Ovary (tissue), 9 donors: ENCODE results near the gene SREBF2. TPM values are rescaled to one million over a fixed set of nuclear protein-coding genes. Genes with fewer than 3 reads are reported as not detected.

Source experiments
- DNase-seq, 5 donors: peaks; one replicate each; pipeline ENCODE4 v3.0.0-alpha.2; 2019 to 2020
- H3K27ac ChIP-seq, 2 donors: fragments of 200-600 bp; one replicate each; pipeline versions ENCODE4 v1.5.1 to v1.8.0; 2019 to 2022
- H3K27me3 ChIP-seq: fragments of 200-600 bp; one replicate; pipeline ENCODE4 v1.8.0; 2022
- H3K36me3 ChIP-seq: fragments of 200-600 bp; sonication (generic); one replicate; pipeline ENCODE4 v1.5.1; 2019
- H3K4me1 ChIP-seq: one replicate; pipeline ENCODE4 v1.8.1; 2013; ENCODE audit warnings: mild to moderate bottlenecking, moderate library complexity; ENCODE audit not compliant: insufficient read depth
- H3K4me3 ChIP-seq: fragments of 200-600 bp; sonication (generic); one replicate; pipeline ENCODE4 v1.5.1; 2017
- H3K9me3 ChIP-seq, 2 donors: fragments of 200-600 bp in 1 of 2; sonication (generic) in 1 of 2; one replicate each; pipeline versions ENCODE4 v1.5.1 to v1.8.1; 2013 to 2019; ENCODE audit warnings: mild to moderate bottlenecking in 1 of 2, moderate library complexity in 1 of 2
- CTCF ChIP-seq, 3 donors: fragments of 450-650 bp in 2 of 3; fragments of 200-600 bp in 1 of 3; IDR thresholded peaks; one replicate each; pipeline versions ENCODE4 v1.5.1 to v1.8.0; 2016 to 2022; ENCODE audit warnings: antibody characterized with exemption in 3 of 3, mild to moderate bottlenecking in 1 of 3
- EP300 ChIP-seq: sonication (generic); formaldehyde crosslinking; IDR thresholded peaks from one replicate; pipeline ENCODE4 v1.6.1; 2017; ENCODE audit warnings: antibody characterized with exemption
- POLR2A ChIP-seq: fragments of 450-650 bp; IDR thresholded peaks from one replicate; pipeline ENCODE4 v1.6.1; 2017; ENCODE audit warnings: antibody characterized with exemption, mild to moderate bottlenecking, moderate library complexity
- WGBS, 3 donors: extraction: QIAGEN DNeasy Blood & Tissue Kit in 1 of 3; methylation state at CpG; one replicate each; pipeline versions ENCODE4 v1.1.5 to v1.1.7; 2013 to 2017; 5-methylcytosine and 5-hydroxymethylcytosine counted together
- intact Hi-C, 4 donors: fragments of 100-400 bp; cut with DNase I; formaldehyde crosslinking; loops; one replicate each; pipeline versions ENCODE4 v1.11.0 to v1.15.1; 2022 to 2023
- polyA plus RNA-seq, 2 donors: library from polyadenylated mRNA; stranded (reverse); fragments of 200-250 nt in 1 of 2; fragments of 350-450 nt in 1 of 2; fragmentation: Illumina TruSeq in 1 of 2; extraction: RNeasy Lipid Tissue Mini Kit (QIAGEN cat#74804) in 1 of 2; gene quantifications; one replicate each; pipeline ENCODE4 v1.2.3, GENCODE V29; 2013 to 2014
- total RNA-seq, 7 donors: library from RNA; depleted of rRNA in 2 of 7; stranded (reverse); fragments of >200 nt in 2 of 7; fragmentation: NEBNext Ultra II Directional in 3 of 7; extraction: Animal tissue kit (Norgen Biotek cat#: 25700) in 3 of 7; gene quantifications; one replicate each; pipeline versions ENCODE4 v1.1.0 to v1.2.4, GENCODE V29; 2016 to 2023
- donor health status: DM: no; HTN: no; CAD: no; lungs with moderate emphysema.
- donor health status: DM: no; HTN: no; CAD: no.
- donor health status: Bipolar disorder and iron deficiency.
- donor health status: DM: yes; HTN: yes; CAD: no.
- donor health status: DM: no; HTN: no; CAD: no.
- donor health status: DM: yes; HTN: yes; CAD: no.

SREBF2 gene
- total and polyA plus RNA-seq, 9 donors: 29.2 to 215 (median 74.1) TPM

DNA sequence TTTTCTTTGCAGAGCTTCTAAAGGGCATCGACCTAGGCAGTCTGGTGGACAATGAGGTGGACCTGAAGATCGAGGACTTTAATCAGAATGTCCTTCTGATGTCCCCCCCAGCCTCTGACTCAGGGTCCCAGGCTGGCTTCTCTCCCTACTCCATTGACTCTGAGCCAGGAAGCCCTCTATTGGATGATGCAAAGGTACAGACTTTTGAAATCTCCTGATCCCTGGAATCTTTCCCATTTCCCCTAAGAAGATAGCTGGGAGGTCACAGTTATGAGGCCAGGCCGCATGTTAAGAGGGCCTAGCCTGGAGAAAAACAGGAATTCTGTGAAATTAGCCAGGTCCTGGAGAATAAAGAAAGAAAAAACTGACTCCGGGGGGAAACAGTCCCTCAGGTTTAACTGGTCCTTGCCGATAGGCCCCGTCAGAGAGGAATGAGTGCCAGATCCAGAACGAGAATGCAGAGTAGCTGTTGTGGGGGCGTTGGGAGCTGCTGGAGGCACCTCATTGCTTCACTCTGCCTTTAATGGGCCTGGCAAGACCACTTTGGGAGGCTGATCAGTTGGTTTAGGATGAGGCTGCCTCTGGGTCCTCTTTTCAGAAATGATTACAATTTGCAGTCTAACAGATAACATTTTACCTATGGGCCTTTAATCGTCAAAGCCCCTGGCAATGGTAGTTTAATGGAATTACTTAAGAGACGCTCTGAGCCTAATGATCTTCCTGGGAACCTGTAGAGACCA, 42.8 kb downstream of the SREBF2 start:
- 81 to 83% (median 82%) methylated on average over 10 of the region's 10 CpGs for WGBS, 3 donors
- TF ChIP-seq POLR2A (no peak), EP300 (no peak), CTCF (IDR thresholded peaks at IDR 0.05) (no peak)
- no peaks in the 10 kb centered on the region for H3K4me1 ChIP-seq
- H3K36me3 ChIP-seq: no peaks in the 10 kb centered on the region
- H3K4me3 ChIP-seq: no peak overlapping the region
- H3K27ac ChIP-seq: no peak overlapping the region
- H3K27me3 ChIP-seq: no peaks in the 10 kb centered on the region
- no peaks in the 10 kb centered on the region for H3K9me3 ChIP-seq
- intact Hi-C loops: no loop called here
- DNase-seq: no peak

- no peak for DNase-seq
- no peaks in the 10 kb centered on the region for H3K27me3 ChIP-seq
- no peak for TF ChIP-seq CTCF (IDR thresholded peaks at IDR 0.05)
- no peak for TF ChIP-seq EP300
- TF ChIP-seq POLR2A: no peak
- H3K9me3 ChIP-seq: no peaks in the 10 kb centered on the region
- no peaks in the 10 kb centered on the region for H3K4me1 ChIP-seq
- intact Hi-C loops: no loop called here
- no peak overlapping the region for H3K4me3 ChIP-seq
- H3K27ac ChIP-seq: no peak overlapping the region
- 94 to 96% (median 95%) methylated on average over 3 of the region's 3 CpGs for WGBS, 3 donors
- H3K36me3 ChIP-seq: no peaks in the 10 kb centered on the region
Measured at GRCh38 chr22:41876275-41876674, 43.4 kb downstream of the SREBF2 start.

GRCh38 chr22:41876675-41877074, 43.8 kb downstream of the SREBF2 start:
- DNase-seq: no peak
- H3K9me3 ChIP-seq: no peaks in the 10 kb centered on the region
- H3K27me3 ChIP-seq: no peaks in the 10 kb centered on the region
- no peak for TF ChIP-seq EP300
- H3K36me3 ChIP-seq: peaks cover 3% of the 10 kb centered on the region
- intact Hi-C loops: no loop called here
- H3K4me1 ChIP-seq: no peaks in the 10 kb centered on the region
- H3K4me3 ChIP-seq: no peak overlapping the region
- no peak overlapping the region for H3K27ac ChIP-seq

DNA sequence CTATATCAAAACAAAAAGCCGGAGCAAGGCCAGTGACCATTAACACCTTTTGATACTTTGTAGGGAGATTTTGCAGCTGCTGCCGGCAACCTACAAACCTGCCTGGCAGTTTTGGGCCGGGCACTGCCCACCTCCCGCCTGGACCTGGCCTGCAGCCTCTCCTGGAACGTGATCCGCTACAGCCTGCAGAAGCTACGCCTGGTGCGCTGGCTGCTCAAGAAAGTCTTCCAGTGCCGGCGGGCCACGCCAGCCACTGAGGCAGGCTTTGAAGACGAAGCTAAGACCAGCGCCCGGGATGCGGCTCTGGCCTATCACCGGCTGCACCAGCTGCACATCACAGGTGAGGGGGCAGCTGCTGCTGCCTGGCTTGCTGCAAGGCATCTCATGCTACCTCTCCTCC, 47.7 kb downstream of the SREBF2 start:
- TF ChIP-seq POLR2A (no peak), CTCF (IDR thresholded peaks at IDR 0.05) (no peak), EP300 (no peak)
- Histone ChIP-seq H3K9me3 (no peaks in the 10 kb centered on the region), H3K27ac (no peak overlapping the region), H3K36me3 (peaks cover 3% of the 10 kb centered on the region), H3K27me3 (no peaks in the 10 kb centered on the region), H3K4me3 (no peak overlapping the region), H3K4me1 (no peaks in the 10 kb centered on the region)
- DNase-seq: no peak
- 88 to 92% (median 90%) methylated on average over 16 of the region's 16 CpGs for WGBS, 3 donors
- intact Hi-C loops: no loop called here

DNA sequence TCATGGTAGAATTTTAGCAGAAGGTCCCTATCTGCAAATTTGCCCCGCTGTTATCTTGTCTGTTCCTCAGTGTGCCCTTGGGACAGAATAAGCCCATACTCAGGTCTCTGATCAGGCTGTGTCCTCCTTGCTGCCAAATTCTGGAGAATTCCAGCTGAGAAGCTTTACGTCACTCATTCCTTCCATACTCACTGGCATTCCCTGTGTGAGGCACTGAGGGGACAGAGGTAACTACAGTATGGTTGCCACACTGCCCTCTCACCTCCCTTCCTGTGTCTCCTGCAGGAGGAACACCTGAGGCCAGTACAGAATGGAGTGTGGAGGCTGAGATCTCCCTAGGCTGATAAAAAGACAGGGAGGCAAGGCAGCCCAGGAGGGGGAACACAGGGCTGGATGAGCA, 50.5 kb downstream of the SREBF2 start:
- Histone ChIP-seq H3K36me3 (peaks cover 3% of the 10 kb centered on the region), H3K9me3 (no peaks in the 10 kb centered on the region), H3K27me3 (no peaks in the 10 kb centered on the region), H3K4me3 (no peak overlapping the region), H3K4me1 (no peaks in the 10 kb centered on the region), H3K27ac (no peak overlapping the region)
- 87 to 90% (median 87%) methylated on average over 2 of the region's 2 CpGs for WGBS, 3 donors
- intact Hi-C loops: no loop called here
- no peak for TF ChIP-seq CTCF (IDR thresholded peaks at IDR 0.05)
- TF ChIP-seq EP300: no peak
- TF ChIP-seq POLR2A: no peak
- no peak for DNase-seq
